ENCODE results near the gene PXMP4.
A peak's percentile ranks its signal among the peaks of the same experiment; 100 is the strongest.

- TF ChIP-seq TBP (optimal IDR thresholded peaks at IDR 0.05; ENCODE audit: low read depth, low read length) (peak; percentile 53), FOXA3 (CRISPR knock-in tag; conservative IDR thresholded peaks at IDR 0.05 in 1 of 2, IDR thresholded peaks at IDR 0.05 in 1 of 2) (no peak), IFI16 (CRISPR knock-in tag; IDR thresholded peaks at IDR 0.05) (no peak), YY1 (IDR thresholded peaks at IDR 0.05; ENCODE audit: borderline replicate concordance in 1 of 3, control insufficient read depth in 1 of 3, extremely low read depth in 1 of 3, insufficient read depth in 3 of 3, insufficient read length in 1 of 3, insufficient replicate concordance in 2 of 3, low read depth in 1 of 3, low read length in 2 of 3) (peak in 1 of 3 experiments; percentile 58)
These were observed 53.5 kb downstream of the PXMP4 start, which contains the start of gene ACTL10 for GRCh38 chr20:33666293-33667244.
